CD4-positive, alpha-beta T cell treated with Interleukin-12 subunit alpha and Interleukin-12 subunit beta, for 1 hour (primary cell): ENCODE data around the gene ADGRG6.

Experiments used
- DNase-seq: peaks from one replicate; pipeline ENCODE4 v3.0.0-alpha.2; 2020

The ADGRG6 gene

GRCh38 chr6:142378138-142378875, 76.5 kb downstream of the ADGRG6 start:
- no peak for DNase-seq

GRCh38 chr6:142380626-142381025, 78.8 kb downstream of the ADGRG6 start:
- DNase-seq: no peak

GRCh38 chr6:142381181-142381580, 79.4 kb downstream of the ADGRG6 start:
- DNase-seq: no peak

GRCh38 chr6:142381845-142382378, 80.1 kb downstream of the ADGRG6 start:
- DNase-seq: no peak

- no peak for DNase-seq
Measured at GRCh38 chr6:142384519-142385254, 82.9 kb downstream of the ADGRG6 start.

- DNase-seq: no peak
Measured at GRCh38 chr6:142385352-142385751, 83.5 kb downstream of the ADGRG6 start.

GRCh38 chr6:142386657-142387056, 84.8 kb downstream of the ADGRG6 start:
- no peak for DNase-seq

- DNase-seq: peak; percentile 27
Measured at GRCh38 chr6:142387997-142388815, 86.4 kb downstream of the ADGRG6 start.

- peak; percentile 2 for DNase-seq
Measured at GRCh38 chr6:142395266-142395665, 93.5 kb downstream of the ADGRG6 start.

- DNase-seq: peak; percentile 69
Measured at GRCh38 chr6:142395768-142396231, 94.0 kb downstream of the ADGRG6 start.

- no peak for DNase-seq
Measured at GRCh38 chr6:142398353-142398752, 96.5 kb downstream of the ADGRG6 start.

- DNase-seq: no peak
Measured at GRCh38 chr6:142399739-142400138, 97.9 kb downstream of the ADGRG6 start.

- no peak for DNase-seq
Measured at GRCh38 chr6:142400495-142400894, 98.7 kb downstream of the ADGRG6 start.

GRCh38 chr6:142401838-142402237, 100.0 kb downstream of the ADGRG6 start:
- DNase-seq: no peak

GRCh38 chr6:142404751-142405150, 102.9 kb downstream of the ADGRG6 start:
- DNase-seq: no peak

GRCh38 chr6:142406131-142406530, 104.3 kb downstream of the ADGRG6 start:
- DNase-seq: no peak

- DNase-seq: no peak
Measured at GRCh38 chr6:142407685-142408273, 106.0 kb downstream of the ADGRG6 start.

- no peak for DNase-seq
Measured at GRCh38 chr6:142408409-142408808, 106.6 kb downstream of the ADGRG6 start.

GRCh38 chr6:142409794-142410193, 108.0 kb downstream of the ADGRG6 start:
- DNase-seq: no peak

GRCh38 chr6:142411145-142411544, 109.3 kb downstream of the ADGRG6 start:
- no peak for DNase-seq

GRCh38 chr6:142412241-142412640, 110.4 kb downstream of the ADGRG6 start:
- no peak for DNase-seq

GRCh38 chr6:142412658-142413057, 110.9 kb downstream of the ADGRG6 start:
- DNase-seq: no peak

- DNase-seq: no peak
Measured at GRCh38 chr6:142413111-142413510, 111.3 kb downstream of the ADGRG6 start.
